CD8-positive, alpha-beta memory T cell (primary cell): Measurements from ENCODE around the gene FANCC. TPM values are rescaled to one million over a fixed set of nuclear protein-coding genes. Genes with fewer than 3 reads are reported as not detected.

ENCODE experiments used
- CTCF ChIA-PET: fragments of 350-600 bp; sonication (Branson Sonifier 250); formaldehyde crosslinking; loops from one replicate; lab custom pipeline; 2021; ENCODE audit warnings: antibody characterized with exemption; lab: Charles Lee
- POLR2A ChIA-PET: fragments of 350-600 bp; sonication (Branson Sonifier 250); formaldehyde crosslinking; loops from one replicate; lab custom pipeline; 2021; ENCODE audit warnings: antibody characterized with exemption; lab: Charles Lee
- DNase-seq, 5 donors: peaks; one replicate each; pipeline versions ENCODE4 v3.0.0 to v3.0.0-alpha.2; 2020 to 2022; ENCODE audit warnings: mixed read lengths in 1 of 5
- H3K27ac ChIP-seq: one replicate; pipeline ENCODE4 v1.7.0; 2013; ENCODE audit warnings: low read depth, mild to moderate bottlenecking, low read length, moderate library complexity
- H3K27me3 ChIP-seq: 2 replicates; pipeline ENCODE4 v1.7.0; 2013; ENCODE audit warnings: low read length, mild to moderate bottlenecking; ENCODE audit not compliant: insufficient read depth, poor library complexity, severe bottlenecking
- H3K36me3 ChIP-seq: 2 replicates; pipeline ENCODE4 v1.7.0; 2013; ENCODE audit warnings: mild to moderate bottlenecking, low read length, moderate library complexity; ENCODE audit not compliant: insufficient read depth
- H3K4me1 ChIP-seq: 2 replicates; pipeline ENCODE4 v1.7.0; 2013; ENCODE audit warnings: mild to moderate bottlenecking, low read length, moderate library complexity; ENCODE audit not compliant: insufficient read depth
- H3K4me3 ChIP-seq: 2 replicates; pipeline ENCODE4 v1.7.0; 2013; ENCODE audit warnings: mild to moderate bottlenecking, low read length
- H3K9me3 ChIP-seq: 2 replicates; pipeline ENCODE4 v1.7.0; 2013; ENCODE audit warnings: mild to moderate bottlenecking, low read length
- H3K27ac Mint-ChIP-seq, 8 donors: one replicate each; pipeline ENCODE4 v1.8.0; 2020 to 2021; ENCODE audit warnings: mixed read lengths in 8 of 8, mild to moderate bottlenecking in 6 of 8, inconsistent platforms in 3 of 8, moderate library complexity in 3 of 8
- H3K27me3 Mint-ChIP-seq, 2 donors: one replicate each; pipeline ENCODE4 v1.8.0; 2020 to 2021; ENCODE audit warnings: mixed read lengths in 2 of 2, mild to moderate bottlenecking in 1 of 2, moderate library complexity in 1 of 2
- H3K36me3 Mint-ChIP-seq, 3 donors: one replicate each; pipeline ENCODE4 v1.8.0; 2020 to 2021; ENCODE audit warnings: mixed read lengths in 3 of 3, inconsistent platforms in 1 of 3, mild to moderate bottlenecking in 1 of 3
- H3K4me1 Mint-ChIP-seq, 3 donors: one replicate each; pipeline ENCODE4 v1.8.0; 2020 to 2021; ENCODE audit warnings: mixed read lengths in 3 of 3, inconsistent platforms in 1 of 3, mild to moderate bottlenecking in 1 of 3
- H3K4me3 Mint-ChIP-seq, 7 donors: one replicate each; pipeline ENCODE4 v1.8.0; 2020 to 2021; ENCODE audit warnings: mixed read lengths in 7 of 7, mild to moderate bottlenecking in 6 of 7, moderate library complexity in 4 of 7, inconsistent platforms in 2 of 7
- H3K9me3 Mint-ChIP-seq, 5 donors: one replicate each; pipeline ENCODE4 v1.8.0; 2020 to 2022; ENCODE audit warnings: mixed read lengths in 5 of 5, mild to moderate bottlenecking in 3 of 5, moderate library complexity in 2 of 5, inconsistent platforms in 1 of 5
- polyA plus RNA-seq: library from polyadenylated mRNA; unstranded; fragments of 300-500 nt; fragmentation: Illumina TruSeq; gene quantifications from one replicate; pipeline ENCODE4 v1.2.3, GENCODE V29; 2021
- total RNA-seq, 2 experiments: library from RNA; stranded (reverse); gene quantifications; one replicate each; pipeline ENCODE4 v1.2.3, GENCODE V29; 2021

The FANCC gene
- total and polyA plus RNA-seq, 3 experiments from 2014 or later: 2.7 to 18.5 (median 18.0) TPM

DNA sequence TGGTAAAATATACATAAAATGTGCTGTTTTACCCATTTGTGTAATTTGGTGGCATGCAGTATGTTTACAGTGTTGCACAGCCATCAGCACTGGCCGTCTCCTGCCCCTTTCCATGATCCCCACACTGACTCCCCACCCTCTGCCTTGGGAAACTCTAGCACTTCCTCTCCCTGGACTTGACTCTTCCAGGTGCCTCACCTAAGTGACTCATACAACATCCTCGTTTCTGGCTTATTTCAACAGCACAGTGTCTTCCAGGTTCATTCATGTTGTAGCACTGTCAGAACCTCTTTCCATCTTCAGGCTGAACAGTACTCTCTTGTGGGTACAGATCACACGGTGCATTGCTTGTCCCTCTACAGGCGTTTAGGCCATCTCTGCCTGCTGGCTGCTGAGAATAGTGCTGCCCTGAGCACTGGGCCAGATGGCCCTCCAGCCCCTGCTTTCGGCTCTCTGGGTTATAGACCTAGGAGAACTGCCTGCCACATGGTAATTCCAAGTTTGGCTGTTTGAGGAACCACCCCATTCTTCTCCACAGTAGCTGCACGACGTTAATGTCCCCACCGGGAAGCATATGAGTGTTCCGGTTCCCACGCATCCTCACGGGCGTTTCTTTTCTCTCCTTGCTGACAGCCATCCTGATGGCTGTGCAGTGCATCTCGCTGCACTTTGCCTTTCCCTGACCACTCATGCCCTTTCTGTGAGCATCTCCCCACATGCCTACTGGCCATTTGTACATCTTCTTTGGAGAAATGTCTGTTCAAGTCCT is 211.8 kb downstream of the FANCC start:
- H3K36me3 ChIP-seq: no peaks in the 10 kb centered on the region
- H3K4me1 ChIP-seq: no peaks in the 10 kb centered on the region
- peak overlapping the region in 3 of 8 donors; percentile 14 to 64 (median 30) for H3K27ac Mint-ChIP-seq
- no peaks in the 10 kb centered on the region for H3K4me1 Mint-ChIP-seq
- ChIA-PET CTCF (no interaction called here), POLR2A (no interaction called here)
- no peaks in the 10 kb centered on the region for H3K9me3 Mint-ChIP-seq
- DNase-seq: no peak
- no peak overlapping the region for H3K4me3 Mint-ChIP-seq
- H3K27me3 ChIP-seq: no peaks in the 10 kb centered on the region
- H3K36me3 Mint-ChIP-seq: peaks cover 0 to 11% (median 3%) of the 10 kb centered on the region in 3 donors
- no peaks in the 10 kb centered on the region for H3K9me3 ChIP-seq
- H3K27ac ChIP-seq: no peak overlapping the region
- no peak overlapping the region for H3K4me3 ChIP-seq
- no peaks in the 10 kb centered on the region for H3K27me3 Mint-ChIP-seq

DNA sequence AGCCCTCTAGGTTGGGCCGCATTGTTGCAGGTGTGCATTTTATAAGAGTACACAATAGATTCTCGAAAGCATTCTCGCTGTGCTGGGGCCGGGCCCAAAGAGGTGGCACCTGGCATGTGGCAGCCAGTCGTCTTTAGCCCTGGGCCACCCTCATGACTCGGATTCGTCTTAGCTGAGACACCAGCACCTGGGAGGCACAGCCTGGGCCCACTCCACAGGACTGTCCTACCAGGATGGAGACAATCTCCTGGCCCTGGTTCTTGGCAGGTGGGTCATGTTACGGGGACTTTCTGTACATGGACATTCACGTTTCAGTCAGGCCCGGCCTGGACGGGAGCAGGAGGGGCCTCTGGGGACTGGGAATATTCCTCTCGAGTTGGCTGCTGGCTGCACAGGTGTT is 212.5 kb downstream of the FANCC start:
- H3K27me3 ChIP-seq: no peaks in the 10 kb centered on the region
- no peak for DNase-seq
- Mint-ChIP-seq H3K36me3 (peaks cover 0 to 11% (median 3%) of the 10 kb centered on the region in 3 donors), H3K27me3 (no peaks in the 10 kb centered on the region), H3K27ac (no peak overlapping the region), H3K9me3 (no peaks in the 10 kb centered on the region), H3K4me1 (no peaks in the 10 kb centered on the region), H3K4me3 (no peak overlapping the region)
- H3K9me3 ChIP-seq: no peaks in the 10 kb centered on the region
- H3K4me1 ChIP-seq: no peaks in the 10 kb centered on the region
- H3K27ac ChIP-seq: no peak overlapping the region
- ChIA-PET CTCF (no interaction called here), POLR2A (no interaction called here)
- no peaks in the 10 kb centered on the region for H3K36me3 ChIP-seq
- H3K4me3 ChIP-seq: no peak overlapping the region

DNA sequence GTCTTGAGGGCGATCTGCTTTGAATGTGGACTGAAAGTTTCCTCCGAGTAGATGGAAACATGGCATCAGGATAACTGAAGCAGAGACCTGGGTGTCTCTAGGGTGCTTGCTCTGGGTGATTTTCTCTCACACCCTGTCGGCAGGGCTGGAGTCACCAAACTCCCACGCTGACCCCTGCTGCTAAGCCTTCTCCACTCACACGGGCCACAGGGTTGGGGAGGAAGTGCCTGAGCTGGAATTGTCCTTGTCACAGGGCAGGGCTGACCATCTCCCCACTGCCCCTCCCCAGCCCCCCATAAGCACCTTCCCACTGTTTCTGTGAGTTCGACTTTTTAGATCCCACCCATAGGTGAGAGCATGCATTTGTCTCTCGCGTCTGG is 212.9 kb downstream of the FANCC start:
- DNase-seq: no peak
- no peaks in the 10 kb centered on the region for H3K4me1 ChIP-seq
- CTCF ChIA-PET: no interaction called here
- H3K36me3 Mint-ChIP-seq: peaks cover 0 to 12% (median 3%) of the 10 kb centered on the region in 3 donors
- H3K9me3 Mint-ChIP-seq: no peaks in the 10 kb centered on the region
- no peaks in the 10 kb centered on the region for H3K9me3 ChIP-seq
- H3K4me3 Mint-ChIP-seq: no peak overlapping the region
- H3K4me3 ChIP-seq: no peak overlapping the region
- H3K27me3 Mint-ChIP-seq: no peaks in the 10 kb centered on the region
- H3K36me3 ChIP-seq: no peaks in the 10 kb centered on the region
- POLR2A ChIA-PET: no interaction called here
- H3K27me3 ChIP-seq: no peaks in the 10 kb centered on the region
- H3K4me1 Mint-ChIP-seq: no peaks in the 10 kb centered on the region
- H3K27ac ChIP-seq: no peak overlapping the region
- no peak overlapping the region for H3K27ac Mint-ChIP-seq

DNA sequence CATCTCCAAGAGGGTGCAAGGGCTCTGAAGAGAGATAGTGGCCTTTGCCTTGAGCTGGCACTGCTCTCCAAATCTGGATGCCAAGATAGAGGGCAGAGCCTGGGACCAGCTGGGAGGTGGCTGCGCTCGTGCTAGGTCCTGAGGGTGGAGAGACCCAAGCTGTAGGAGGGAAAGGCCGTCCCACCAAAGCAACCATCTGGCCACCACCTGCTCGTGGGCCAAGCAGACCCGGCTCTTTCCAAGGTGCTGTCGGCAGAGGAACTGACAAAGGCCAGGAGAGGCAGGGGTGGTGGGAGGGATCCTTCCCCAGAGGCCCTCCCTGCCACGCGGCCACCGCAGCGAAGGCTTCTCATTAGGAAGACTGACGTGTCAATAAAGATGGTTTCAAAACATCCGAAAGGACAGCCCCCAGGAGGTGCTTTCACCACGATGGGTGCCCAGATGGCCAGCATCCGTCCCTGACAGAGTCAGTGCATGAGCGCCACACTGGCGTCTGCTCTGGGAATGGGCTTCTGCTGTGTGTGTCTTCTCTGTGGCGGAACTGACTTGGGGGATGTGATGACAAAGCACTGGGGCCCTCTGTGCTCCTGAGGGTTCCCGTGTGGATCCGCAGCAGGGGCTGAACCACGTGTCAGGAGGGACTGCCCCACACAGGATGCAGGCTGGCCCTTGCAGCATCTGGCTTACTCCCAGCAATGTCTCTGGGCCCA is 213.5 kb downstream of the FANCC start:
- Histone ChIP-seq H3K36me3 (no peaks in the 10 kb centered on the region), H3K4me3 (no peak overlapping the region), H3K27me3 (no peaks in the 10 kb centered on the region), H3K9me3 (no peaks in the 10 kb centered on the region), H3K27ac (no peak overlapping the region), H3K4me1 (no peaks in the 10 kb centered on the region)
- DNase-seq: no peak
- H3K27ac Mint-ChIP-seq: no peak overlapping the region
- H3K4me3 Mint-ChIP-seq: no peak overlapping the region
- CTCF ChIA-PET: interaction anchor here (0.9 kb wide), 1 partner anchor 423 kb away, joined by 3 read pairs; no protein-coding TSS in a partner anchor
- no peaks in the 10 kb centered on the region for H3K9me3 Mint-ChIP-seq
- peaks cover 0 to 12% (median 3%) of the 10 kb centered on the region in 3 donors for H3K36me3 Mint-ChIP-seq
- H3K27me3 Mint-ChIP-seq: no peaks in the 10 kb centered on the region
- POLR2A ChIA-PET: no interaction called here
- H3K4me1 Mint-ChIP-seq: no peaks in the 10 kb centered on the region

DNA sequence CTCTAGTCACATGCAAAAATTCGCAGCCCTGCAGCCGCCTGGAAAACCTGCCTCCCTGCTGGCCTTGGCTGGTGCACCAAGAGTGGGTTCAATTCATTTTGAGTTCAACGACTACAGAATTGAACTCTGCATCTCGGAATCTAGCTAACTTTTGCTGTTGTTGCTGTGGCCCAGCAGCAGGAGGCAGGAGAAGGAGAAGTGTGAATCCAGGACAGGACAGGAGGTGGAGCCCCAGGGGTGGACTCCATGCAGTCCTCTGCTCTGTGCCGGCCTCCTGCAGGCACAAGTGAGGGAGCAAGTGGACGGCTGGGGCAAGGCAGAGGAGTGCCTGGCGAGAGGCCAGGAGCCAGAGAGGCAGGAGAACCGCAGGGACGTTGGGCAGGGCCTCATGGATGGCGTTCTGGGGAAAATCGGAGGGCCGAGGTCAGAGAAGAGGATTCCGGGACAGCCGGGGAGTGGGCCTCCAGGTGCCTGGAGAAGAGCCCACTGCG is 214.2 kb downstream of the FANCC start:
- no peak for DNase-seq
- H3K27me3 Mint-ChIP-seq: no peaks in the 10 kb centered on the region

DNA sequence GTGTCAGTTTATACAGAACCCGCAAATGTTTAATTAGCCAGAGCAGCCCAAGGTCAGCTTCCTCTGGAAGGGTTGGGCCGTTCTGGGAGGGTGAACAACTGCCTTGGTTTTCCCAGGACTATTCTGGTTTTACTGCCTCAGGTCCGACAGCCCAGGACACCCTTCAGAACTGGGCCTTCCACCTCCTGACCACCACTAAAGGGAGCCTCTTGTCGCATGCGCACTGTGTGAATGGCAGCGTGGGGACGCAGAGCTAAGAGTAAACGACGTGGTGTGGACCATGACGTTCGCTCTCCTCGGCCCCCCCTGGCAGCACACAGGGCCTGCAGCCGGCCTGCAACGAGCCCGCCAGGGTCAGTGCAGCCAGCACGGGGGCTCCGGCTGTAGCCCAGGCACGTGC is 214.9 kb downstream of the FANCC start:
- Mint-ChIP-seq H3K36me3 (peaks cover 0 to 13% (median 3%) of the 10 kb centered on the region in 3 donors), H3K4me1 (no peaks in the 10 kb centered on the region), H3K4me3 (no peak overlapping the region), H3K27me3 (no peaks in the 10 kb centered on the region), H3K9me3 (no peaks in the 10 kb centered on the region), H3K27ac (no peak overlapping the region)
- POLR2A ChIA-PET: no interaction called here
- DNase-seq: no peak
- no peaks in the 10 kb centered on the region for H3K36me3 ChIP-seq
- H3K4me3 ChIP-seq: no peak overlapping the region
- H3K4me1 ChIP-seq: no peaks in the 10 kb centered on the region
- CTCF ChIA-PET: interaction anchor here (0.9 kb wide), 1 partner anchor 421 kb away, joined by 3 read pairs; no protein-coding TSS in a partner anchor
- H3K27ac ChIP-seq: no peak overlapping the region
- no peaks in the 10 kb centered on the region for H3K9me3 ChIP-seq
- no peaks in the 10 kb centered on the region for H3K27me3 ChIP-seq

More for the DNA sequence above, 214.2 kb downstream of the FANCC start:
- Mint-ChIP-seq H3K4me3 (no peak overlapping the region), H3K27ac (no peak overlapping the region), H3K9me3 (no peaks in the 10 kb centered on the region), H3K36me3 (peaks cover 0 to 13% (median 3%) of the 10 kb centered on the region in 3 donors), H3K4me1 (no peaks in the 10 kb centered on the region)
- CTCF ChIA-PET: interaction anchor here (0.9 kb wide), 1 partner anchor 422 kb away, joined by 3 read pairs; no protein-coding TSS in a partner anchor
- no peak overlapping the region for H3K4me3 ChIP-seq
- H3K27ac ChIP-seq: no peak overlapping the region
- no peaks in the 10 kb centered on the region for H3K4me1 ChIP-seq
- POLR2A ChIA-PET: no interaction called here
- no peaks in the 10 kb centered on the region for H3K9me3 ChIP-seq
- H3K36me3 ChIP-seq: no peaks in the 10 kb centered on the region
- H3K27me3 ChIP-seq: no peaks in the 10 kb centered on the region

DNA sequence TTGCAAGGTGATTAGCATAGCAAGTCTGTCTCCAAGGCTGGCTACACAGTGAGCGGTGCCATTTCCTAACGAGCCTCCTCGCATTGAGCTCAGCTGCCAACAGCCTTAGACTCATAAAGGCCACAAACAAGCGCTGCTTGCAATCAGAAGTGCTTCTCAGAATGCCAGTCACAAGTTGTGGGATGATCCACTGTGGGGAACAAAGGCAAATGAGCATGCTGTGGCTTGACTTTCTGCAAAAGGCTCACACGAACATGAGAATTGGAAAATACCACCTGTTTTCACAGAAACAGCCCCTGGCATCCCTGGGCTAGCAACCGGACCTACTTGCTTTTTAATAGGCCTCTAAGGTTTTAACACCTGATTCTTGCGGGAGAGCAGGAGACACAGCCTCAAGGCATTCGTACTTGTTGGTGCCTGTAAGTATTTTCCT is 215.5 kb downstream of the FANCC start:
- H3K36me3 ChIP-seq: no peaks in the 10 kb centered on the region
- no peaks in the 10 kb centered on the region for H3K4me1 ChIP-seq
- Mint-ChIP-seq H3K36me3 (peaks cover 0 to 11% (median 3%) of the 10 kb centered on the region in 3 donors), H3K9me3 (no peaks in the 10 kb centered on the region), H3K27me3 (no peaks in the 10 kb centered on the region), H3K27ac (no peak overlapping the region), H3K4me1 (no peaks in the 10 kb centered on the region), H3K4me3 (no peak overlapping the region)
- POLR2A ChIA-PET: no interaction called here
- DNase-seq: no peak
- CTCF ChIA-PET: no interaction called here
- H3K4me3 ChIP-seq: no peak overlapping the region
- H3K27ac ChIP-seq: no peak overlapping the region
- H3K9me3 ChIP-seq: no peaks in the 10 kb centered on the region
- no peaks in the 10 kb centered on the region for H3K27me3 ChIP-seq

DNA sequence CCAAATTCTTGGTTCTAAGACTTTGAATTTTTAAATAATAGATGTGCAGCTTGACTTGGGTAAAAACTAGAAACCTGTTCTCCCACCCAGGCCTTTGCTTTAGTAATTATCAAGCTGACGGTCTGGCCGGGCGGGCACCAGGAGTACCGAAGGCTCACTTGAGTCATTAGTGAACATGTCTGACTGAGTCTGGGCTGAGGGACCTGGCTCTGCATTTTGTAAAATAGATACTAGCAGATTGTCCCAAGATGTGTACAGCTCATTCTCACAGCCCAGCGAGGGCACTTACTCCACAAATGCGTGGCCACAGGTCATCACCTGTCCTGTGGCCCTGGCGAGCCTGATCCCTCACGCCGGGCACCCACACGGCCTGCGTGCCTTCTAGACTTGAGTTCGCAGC is 216.2 kb downstream of the FANCC start:
- Histone ChIP-seq H3K27me3 (no peaks in the 10 kb centered on the region), H3K4me3 (no peak overlapping the region), H3K36me3 (no peaks in the 10 kb centered on the region), H3K9me3 (no peaks in the 10 kb centered on the region), H3K27ac (no peak overlapping the region), H3K4me1 (no peaks in the 10 kb centered on the region)
- Mint-ChIP-seq H3K4me3 (no peak overlapping the region), H3K36me3 (peaks cover 0 to 8% (median 3%) of the 10 kb centered on the region in 3 donors), H3K27me3 (no peaks in the 10 kb centered on the region), H3K9me3 (no peaks in the 10 kb centered on the region), H3K4me1 (no peaks in the 10 kb centered on the region), H3K27ac (peak overlapping the region in 1 of 8 donors; percentile 37)
- ChIA-PET CTCF (no interaction called here), POLR2A (no interaction called here)
- no peak for DNase-seq
